ENCODE data around the gene FMNL2. TPM values are rescaled to one million over a fixed set of nuclear protein-coding genes. Genes with fewer than 3 reads are reported as not detected.

FMNL2 gene
- total RNA-seq, 4 donors from 2014 or later: 37.7 to 60.9 (median 52.1) TPM

DNA sequence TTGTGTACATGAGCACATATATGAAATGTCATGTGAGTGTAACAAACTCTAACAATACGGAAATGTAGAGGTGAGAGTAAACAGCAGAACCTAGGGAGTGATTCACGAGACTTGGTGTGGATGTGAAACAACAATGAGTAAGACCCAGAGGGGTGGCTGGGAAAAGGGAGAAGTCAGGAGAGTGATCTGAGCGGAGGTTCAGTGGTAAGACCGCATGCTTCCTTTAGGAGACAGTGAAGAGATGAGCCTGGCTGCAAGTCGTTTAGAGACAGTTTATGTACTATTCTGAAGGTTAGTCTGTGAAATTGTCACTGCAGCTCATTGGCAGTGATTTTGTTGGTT lies 231.7 kb downstream of the FMNL2 start:
- Histone ChIP-seq H3K9me3 (no peaks in the 10 kb centered on the region), H3K4me3 (replicated peaks in 1 of 3) (no peak overlapping the region), H3K36me3 (no peaks in the 10 kb centered on the region), H3K27me3 (no peaks in the 10 kb centered on the region), H3K27ac (peak overlapping the region; percentile 17 to 39 (median 24)), H3K4me1 (peaks cover 11 to 16% of the 10 kb centered on the region in 2 donors)
- 79 to 80% methylated on average over 5 of the region's 5 CpGs for WGBS, 2 donors
- intact Hi-C loops (cut with DNase I): no loop called here
- no peak for DNase-seq
- no peak for TF ChIP-seq POLR2A (IDR thresholded peaks at IDR 0.05)
- TF ChIP-seq, protein P1, sequence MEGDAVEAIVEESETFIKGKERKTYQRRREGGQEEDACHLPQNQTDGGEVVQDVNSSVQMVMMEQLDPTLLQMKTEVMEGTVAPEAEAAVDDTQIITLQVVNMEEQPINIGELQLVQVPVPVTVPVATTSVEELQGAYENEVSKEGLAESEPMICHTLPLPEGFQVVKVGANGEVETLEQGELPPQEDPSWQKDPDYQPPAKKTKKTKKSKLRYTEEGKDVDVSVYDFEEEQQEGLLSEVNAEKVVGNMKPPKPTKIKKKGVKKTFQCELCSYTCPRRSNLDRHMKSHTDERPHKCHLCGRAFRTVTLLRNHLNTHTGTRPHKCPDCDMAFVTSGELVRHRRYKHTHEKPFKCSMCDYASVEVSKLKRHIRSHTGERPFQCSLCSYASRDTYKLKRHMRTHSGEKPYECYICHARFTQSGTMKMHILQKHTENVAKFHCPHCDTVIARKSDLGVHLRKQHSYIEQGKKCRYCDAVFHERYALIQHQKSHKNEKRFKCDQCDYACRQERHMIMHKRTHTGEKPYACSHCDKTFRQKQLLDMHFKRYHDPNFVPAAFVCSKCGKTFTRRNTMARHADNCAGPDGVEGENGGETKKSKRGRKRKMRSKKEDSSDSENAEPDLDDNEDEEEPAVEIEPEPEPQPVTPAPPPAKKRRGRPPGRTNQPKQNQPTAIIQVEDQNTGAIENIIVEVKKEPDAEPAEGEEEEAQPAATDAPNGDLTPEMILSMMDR (IDR thresholded peaks at IDR 0.05): no peak

DNA sequence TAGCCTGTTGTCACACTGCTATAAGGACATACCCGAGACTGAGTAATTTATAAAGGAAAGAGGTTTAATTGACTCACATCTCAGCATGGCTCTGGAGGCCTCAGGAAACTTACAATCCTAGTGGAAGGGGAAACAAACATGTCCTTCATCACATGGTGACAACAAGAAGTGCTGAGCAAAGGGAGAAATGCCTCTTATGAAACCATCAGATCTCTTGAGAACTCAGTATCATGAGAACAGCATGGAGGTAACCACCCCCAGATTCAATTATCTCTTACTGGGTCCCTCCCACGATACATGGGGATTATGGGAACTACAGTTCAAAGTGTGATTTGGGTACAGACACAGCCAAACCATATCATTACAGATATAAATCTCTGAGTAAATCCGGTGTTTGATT lies 233.6 kb downstream of the FMNL2 start:
- Histone ChIP-seq H3K4me3 (replicated peaks in 1 of 3) (no peak overlapping the region), H3K9me3 (no peaks in the 10 kb centered on the region), H3K27me3 (no peaks in the 10 kb centered on the region), H3K36me3 (no peaks in the 10 kb centered on the region), H3K27ac (no peak overlapping the region), H3K4me1 (peaks cover 12 to 16% of the 10 kb centered on the region in 2 donors)
- intact Hi-C loops (cut with DNase I): no loop called here
- TF ChIP-seq POLR2A (IDR thresholded peaks at IDR 0.05): no peak
- TF ChIP-seq, protein P1 (IDR thresholded peaks at IDR 0.05): no peak
- WGBS, 2 donors: 93 to 95% methylated on average over 3 of the region's 3 CpGs
- DNase-seq: no peak

DNA sequence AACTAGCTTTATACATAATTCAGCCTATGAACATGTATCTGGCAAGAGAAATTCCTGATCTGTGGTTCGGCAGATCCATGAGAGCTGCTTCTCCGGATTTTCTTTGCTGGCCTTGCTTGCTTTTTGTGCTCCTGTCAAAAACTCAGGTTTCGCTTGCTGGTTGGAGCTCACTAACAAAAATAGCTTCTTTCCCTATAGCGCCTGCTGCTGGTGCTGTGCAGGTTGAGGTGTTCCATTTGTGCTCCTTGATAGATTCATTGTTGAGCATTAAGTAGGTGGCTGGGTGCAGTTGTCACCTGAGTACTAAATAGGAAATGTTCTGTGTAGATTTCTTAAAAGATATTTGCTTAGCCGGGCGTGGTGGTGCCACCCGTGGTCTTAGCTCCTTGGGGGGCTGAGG lies 234.2 kb downstream of the FMNL2 start:
- intact Hi-C loops (cut with DNase I): no loop called here
- H3K4me1 ChIP-seq: peaks cover 12 to 16% of the 10 kb centered on the region in 2 donors
- 97% methylated on average over 7 of the region's 7 CpGs for WGBS, 2 donors
- H3K9me3 ChIP-seq: no peaks in the 10 kb centered on the region
- no peak overlapping the region for H3K4me3 ChIP-seq (replicated peaks in 1 of 3)
- TF ChIP-seq, protein P1 (IDR thresholded peaks at IDR 0.05): no peak
- TF ChIP-seq POLR2A (IDR thresholded peaks at IDR 0.05): no peak
- H3K27me3 ChIP-seq: no peaks in the 10 kb centered on the region
- no peaks in the 10 kb centered on the region for H3K36me3 ChIP-seq
- no peak for DNase-seq
- no peak overlapping the region for H3K27ac ChIP-seq

DNA sequence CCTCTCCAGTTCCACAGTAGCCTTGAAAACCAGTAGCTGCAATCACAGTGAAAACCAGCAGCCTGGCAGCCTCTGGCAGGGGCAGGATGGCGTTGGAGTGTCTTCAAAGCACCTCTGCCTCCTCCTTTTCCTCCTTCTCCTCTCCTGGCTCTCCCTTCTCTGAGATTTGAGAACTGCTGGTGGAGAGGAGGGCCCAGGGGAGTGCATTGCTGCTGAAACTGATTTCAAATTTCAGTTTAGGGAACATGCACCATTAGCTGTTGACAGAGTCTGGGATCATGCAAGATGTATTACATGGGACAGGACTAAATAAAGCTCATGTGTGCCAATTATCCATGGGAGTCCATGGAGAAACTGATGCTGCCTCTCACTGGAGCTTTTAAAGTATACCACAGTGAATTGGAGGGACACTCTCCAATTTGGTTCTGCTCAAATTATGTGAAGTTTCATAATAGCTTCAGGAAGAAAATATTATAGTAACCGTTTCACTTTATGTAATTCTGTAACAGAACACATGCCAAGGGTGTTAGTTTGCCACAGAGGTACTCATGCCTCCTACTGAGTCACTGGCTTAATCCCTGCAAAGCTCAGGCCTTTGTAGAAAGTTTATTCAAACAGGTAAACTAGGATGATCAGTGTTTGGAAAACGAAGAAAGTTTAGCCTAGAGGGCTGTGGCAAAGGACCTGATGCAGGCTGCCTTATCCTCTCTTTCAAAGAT lies 236.2 kb downstream of the FMNL2 start:
- Histone ChIP-seq H3K27ac (peak overlapping the region in 2 of 3 donors; percentile 7 to 59), H3K36me3 (no peaks in the 10 kb centered on the region), H3K9me3 (no peaks in the 10 kb centered on the region), H3K27me3 (no peaks in the 10 kb centered on the region), H3K4me1 (peaks cover 11 to 12% of the 10 kb centered on the region in 2 donors), H3K4me3 (replicated peaks in 1 of 3) (no peak overlapping the region)
- WGBS, 2 donors: 30 to 43% methylated on average over 3 of the region's 3 CpGs
- TF ChIP-seq POLR2A (IDR thresholded peaks at IDR 0.05): no peak
- TF ChIP-seq, protein P1 (IDR thresholded peaks at IDR 0.05): no peak
- intact Hi-C loops (cut with DNase I): no loop called here
- DNase-seq: peak; percentile 20 to 22

DNA sequence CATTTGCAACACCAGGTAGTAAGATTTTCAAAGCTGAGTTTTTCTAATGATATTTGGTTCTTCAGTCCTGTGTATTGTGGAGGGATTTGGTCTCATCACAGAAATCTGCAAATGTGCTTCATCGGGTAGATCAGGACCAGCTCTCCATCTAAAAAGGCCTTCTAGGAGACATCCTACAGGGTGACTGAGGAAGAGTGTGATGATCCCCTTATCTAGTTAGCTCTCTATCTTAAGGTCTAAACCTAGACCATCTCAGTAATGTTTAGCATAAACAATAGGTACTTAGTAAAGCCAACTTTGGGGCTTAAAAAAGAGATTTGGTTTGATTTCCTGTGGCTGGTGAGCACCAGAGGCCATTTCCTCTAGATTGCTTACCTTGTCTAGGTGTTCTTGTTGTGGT lies 237.1 kb downstream of the FMNL2 start:
- H3K36me3 ChIP-seq: no peaks in the 10 kb centered on the region
- intact Hi-C loops (cut with DNase I): no loop called here
- peaks cover 10 to 14% of the 10 kb centered on the region in 2 donors for H3K4me1 ChIP-seq
- H3K9me3 ChIP-seq: no peaks in the 10 kb centered on the region
- no peak overlapping the region for H3K4me3 ChIP-seq (replicated peaks in 1 of 3)
- DNase-seq: no peak
- no peaks in the 10 kb centered on the region for H3K27me3 ChIP-seq
- peak overlapping the region in 1 of 3 donors; percentile 59 for H3K27ac ChIP-seq
- no peak for TF ChIP-seq POLR2A (IDR thresholded peaks at IDR 0.05)
- TF ChIP-seq, protein P1 (IDR thresholded peaks at IDR 0.05): no peak
- WGBS, 2 donors: 82 to 93% methylated on average over 1 of the region's 1 CpG

Measured in thyroid gland (tissue), 4 donors.